Esophagus muscularis mucosa (tissue), 4 donors: Measurements from ENCODE around the gene FITM1. TPM values are rescaled to one million over a fixed set of nuclear protein-coding genes. Genes with fewer than 3 reads are reported as not detected.

Source experiments
- DNase-seq: peaks from one replicate; pipeline ENCODE4 v3.0.0-alpha.2; 2017; ENCODE audit errors: extremely low spot score
- H3K27ac ChIP-seq, 4 donors: fragments of 200-600 bp; sonication (generic); replicated peaks in 1 of 4; 1 replicate in 3 of 4; 2 replicates in 1 of 4; pipeline ENCODE4 v1.5.1; 2016 to 2019; ENCODE audit warnings: mild to moderate bottlenecking in 1 of 4
- H3K27me3 ChIP-seq, 4 donors: fragments of 200-600 bp; sonication (generic); one replicate each; pipeline versions ENCODE4 v1.5.1 to v1.6.0; 2016 to 2019
- H3K36me3 ChIP-seq, 4 donors: fragments of 200-600 bp; sonication (generic); one replicate each; pipeline ENCODE4 v1.5.1; 2016 to 2019
- H3K4me1 ChIP-seq, 4 donors: fragments of 200-600 bp; sonication (generic); one replicate each; pipeline ENCODE4 v1.5.1; 2016 to 2019
- H3K4me3 ChIP-seq, 4 donors: fragments of 200-600 bp; sonication (generic); 1 replicate in 2 of 4; 2 replicates in 2 of 4; pipeline ENCODE4 v1.5.1; 2016 to 2019; ENCODE audit warnings: mild to moderate bottlenecking in 4 of 4, moderate library complexity in 1 of 4
- H3K9me3 ChIP-seq, 4 donors: fragments of 200-600 bp; sonication (generic); 1 replicate in 3 of 4; 2 replicates in 1 of 4; pipeline ENCODE4 v1.5.1; 2016 to 2019
- CTCF ChIP-seq, 3 experiments: fragments of 200-600 bp in 2 of 3; fragments of 450-650 bp in 1 of 3; sonication (generic) in 2 of 3; IDR thresholded peaks; one replicate each; pipeline ENCODE4 v1.5.1; 2017 to 2019; ENCODE audit warnings: antibody characterized with exemption in 3 of 3, mild to moderate bottlenecking in 2 of 3, moderate library complexity in 1 of 3
- EP300 ChIP-seq: sonication (generic); formaldehyde crosslinking; IDR thresholded peaks from one replicate; pipeline ENCODE4 v1.6.1; 2017; ENCODE audit warnings: antibody characterized with exemption
- POLR2A ChIP-seq: fragments of 450-650 bp; IDR thresholded peaks from one replicate; pipeline ENCODE4 v1.6.1; 2017; ENCODE audit warnings: antibody characterized with exemption, moderate library complexity, mild to moderate bottlenecking, low read depth
- POLR2AphosphoS5 ChIP-seq, 2 donors: sonication (generic); formaldehyde crosslinking; IDR thresholded peaks; one replicate each; pipeline ENCODE4 v1.6.1; 2017; ENCODE audit warnings: antibody characterized with exemption in 2 of 2
- WGBS: methylation state at CpG from one replicate; pipeline ENCODE4 v1.1.5; 2018; 5-methylcytosine and 5-hydroxymethylcytosine counted together
- intact Hi-C: fragments of 100-400 bp; cut with DNase I; formaldehyde crosslinking; loops from one replicate; pipeline ENCODE4 v1.15.1; 2023
- total RNA-seq, 4 donors: library from RNA; depleted of rRNA; stranded (reverse); fragments of >200 nt; gene quantifications; one replicate each; pipeline versions ENCODE4 v1.1.0 to v1.2.1, GENCODE V29; 2016

The FITM1 gene
- total RNA-seq, 4 donors from 2014 or later = 0.34 to 0.83 (median 0.52) TPM; not detected in 1

- DNase-seq = no peak
- Histone ChIP-seq H3K27me3 (no peaks in the 10 kb centered on the region), H3K36me3 (peaks cover 64 to 77% (median 72%) of the 10 kb centered on the region in 4 donors), H3K27ac (peak overlapping the region; percentile 88 to 92 (median 90)), H3K4me3 (peak overlapping the region; percentile 66 to 73 (median 69)), H3K4me1 (peaks cover 27 to 48% (median 39%) of the 10 kb centered on the region in 4 donors), H3K9me3 (no peaks in the 10 kb centered on the region)
- no CpG with 5 or more reads among the region's 8 CpGs for WGBS
- TF ChIP-seq POLR2AphosphoS5 (IDR thresholded peaks at IDR 0.05) = no peak
- intact Hi-C loops = loop anchor here (5.0 kb wide), 1 partner anchor 55 kb away; no protein-coding TSS in a partner anchor
Measured at GRCh38 chr14:24162093-24162492, 31.6 kb downstream of the FITM1 start.

- no peak overlapping the region for H3K4me3 ChIP-seq
- no peak overlapping the region for H3K27ac ChIP-seq
- TF ChIP-seq EP300 = no peak
- no peak for TF ChIP-seq POLR2AphosphoS5 (IDR thresholded peaks at IDR 0.05)
- no peak for TF ChIP-seq CTCF (IDR thresholded peaks at IDR 0.05)
- TF ChIP-seq POLR2A = no peak
- H3K36me3 ChIP-seq = peaks cover 52 to 81% (median 72%) of the 10 kb centered on the region in 4 donors
- intact Hi-C loops = loop anchor here (5.0 kb wide), 1 partner anchor 57 kb away; no protein-coding TSS in a partner anchor
- H3K9me3 ChIP-seq = no peaks in the 10 kb centered on the region
- H3K27me3 ChIP-seq = no peaks in the 10 kb centered on the region
- peaks cover 27 to 48% (median 39%) of the 10 kb centered on the region in 4 donors for H3K4me1 ChIP-seq
- WGBS = 95% methylated on average over 9 of the region's 14 CpGs
- DNase-seq = no peak
Measured at GRCh38 chr14:24164518-24164991, 34.1 kb downstream of the FITM1 start.

GRCh38 chr14:24165785-24166184 lies 35.3 kb downstream of the FITM1 start:
- H3K36me3 ChIP-seq = peaks cover 53 to 73% (median 63%) of the 10 kb centered on the region in 4 donors
- no peak for DNase-seq
- H3K4me1 ChIP-seq = peaks cover 20 to 43% (median 33%) of the 10 kb centered on the region in 4 donors
- H3K9me3 ChIP-seq = no peaks in the 10 kb centered on the region
- intact Hi-C loops = no loop called here
- no peak for TF ChIP-seq POLR2AphosphoS5 (IDR thresholded peaks at IDR 0.05)
- TF ChIP-seq EP300 = no peak
- TF ChIP-seq CTCF (IDR thresholded peaks at IDR 0.05) = no peak
- TF ChIP-seq POLR2A = no peak
- H3K27ac ChIP-seq = no peak overlapping the region
- no peaks in the 10 kb centered on the region for H3K27me3 ChIP-seq
- WGBS = 95% methylated on average over 5 of the region's 5 CpGs
- no peak overlapping the region for H3K4me3 ChIP-seq

GRCh38 chr14:24167469-24168114 lies 37.1 kb downstream of the FITM1 start:
- no peaks in the 10 kb centered on the region for H3K9me3 ChIP-seq
- intact Hi-C loops = no loop called here
- 84% methylated on average over 3 of the region's 3 CpGs for WGBS
- no peak overlapping the region for H3K27ac ChIP-seq
- peaks cover 53 to 72% (median 61%) of the 10 kb centered on the region in 4 donors for H3K36me3 ChIP-seq
- no peak for DNase-seq
- TF ChIP-seq CTCF (IDR thresholded peaks at IDR 0.05) = no peak
- no peak for TF ChIP-seq POLR2A
- no peak for TF ChIP-seq EP300
- no peak for TF ChIP-seq POLR2AphosphoS5 (IDR thresholded peaks at IDR 0.05)
- no peak overlapping the region for H3K4me3 ChIP-seq
- peaks cover 19 to 47% (median 35%) of the 10 kb centered on the region in 4 donors for H3K4me1 ChIP-seq
- H3K27me3 ChIP-seq = no peaks in the 10 kb centered on the region

GRCh38 chr14:24171422-24172260 lies 41.2 kb downstream of the FITM1 start, which contains the start of gene REC8:
Gene REC8, plus strand, starts transcription at chr14:24172080. Its CDS starts 473 bp downstream, at chr14:24172553.
- peaks cover 15 to 45% (median 36%) of the 10 kb centered on the region in 4 donors for H3K36me3 ChIP-seq
- peak within 1 kb of the TSS; percentile 40 to 75 (median 59) for H3K27ac ChIP-seq
- H3K4me1 ChIP-seq = peaks cover 7 to 22% (median 20%) of the 10 kb centered on the region in 4 donors
- no peaks in the 10 kb centered on the region for H3K27me3 ChIP-seq
- TF ChIP-seq POLR2AphosphoS5 (IDR thresholded peaks at IDR 0.05) (peak; percentile 14 to 32), POLR2A (no peak), EP300 (no peak), CTCF (IDR thresholded peaks at IDR 0.05) (no peak)
- peak; percentile 95 for DNase-seq
- intact Hi-C loops = no loop called here
- peak within 1 kb of the TSS; percentile 49 to 58 (median 52) for H3K4me3 ChIP-seq
- 39% methylated on average over 11 of the region's 63 CpGs for WGBS
- H3K9me3 ChIP-seq = no peaks in the 10 kb centered on the region
